ENCODE results near the gene PLA2G6. TPM values are rescaled to one million over a fixed set of nuclear protein-coding genes. Genes with fewer than 3 reads are reported as not detected.

Gene PLA2G6
- total and polyA plus RNA-seq, 2 of the 4 experiments (the other 2 are of a cell fraction): 6.1 to 10.3 TPM

- dilution Hi-C loops (cut with HindIII; ENCODE audit: low sequenced_read_pairs, unreplicated experiment): no loop called here
- Histone ChIP-seq H3K4me2 (ENCODE audit: low read depth, low read length) (no peak overlapping the region), H3K9me1 (ENCODE audit: insufficient read depth, low read length) (0 out of 2 replicates have a peak, but pooled peaks cover 2% of the 10 kb centered on the region), H3K79me1 (ENCODE audit: low read depth in 1 of 2, low read length in 2 of 2) (no peaks in the 10 kb centered on the region), H3K4ac (ENCODE audit: low read depth, low read length) (no peak overlapping the region), H3K23ac (ENCODE audit: low read depth, low read length) (no peak overlapping the region), H2AK9ac (replicated peaks; ENCODE audit: low read depth, low read length, poor library complexity) (peak overlapping the region; percentile 72), H2AK5ac (ENCODE audit: low read depth, low read length) (no peak overlapping the region), H4K91ac (ENCODE audit: insufficient read depth, low read depth, low read length) (no peak overlapping the region), H4K8ac (ENCODE audit: low read depth in 2 of 2, low read length in 2 of 2) (no peak overlapping the region), H2BK120ac (ENCODE audit: low read depth, low read length) (no peak overlapping the region), H3K4me3 (ENCODE audit: insufficient read depth, low read depth, low read length) (no peak overlapping the region), H4K5ac (ENCODE audit: low read depth, low read length) (no peak overlapping the region), H2BK5ac (ENCODE audit: low read depth, low read length, poor library complexity, severe bottlenecking) (no peak overlapping the region), H3K27me3 (ENCODE audit: control insufficient read depth, insufficient read depth, low read length) (peaks cover 52% of the 10 kb centered on the region), H3K4me1 (ENCODE audit: control insufficient read depth, insufficient read depth, low read length) (peaks cover 2% of the 10 kb centered on the region; the same call in 1 of the 2 replicates), H3K18ac (ENCODE audit: low read depth, low read length) (no peak overlapping the region), H3K9me3 (ENCODE audit: control insufficient read depth, insufficient read depth, low read length) (no peaks in the 10 kb centered on the region), H2BK20ac (ENCODE audit: low read depth, low read length) (no peak overlapping the region), H2AFZ (replicated peaks; ENCODE audit: low read length, poor library complexity) (no peak overlapping the region), H3K14ac (replicated peaks; ENCODE audit: low read depth, low read length) (no peak overlapping the region), H3K36me3 (ENCODE audit: control insufficient read depth, insufficient read depth, low read length) (no peaks in the 10 kb centered on the region), H2BK15ac (ENCODE audit: low read depth, low read length) (no peak overlapping the region), H3K27ac (ENCODE audit: insufficient read depth, low read length) (no peak overlapping the region), H3K56ac (ENCODE audit: extremely low read depth, insufficient read depth, low read length) (no peak overlapping the region), H3K9ac (ENCODE audit: low read depth, low read length) (no peak overlapping the region), H4K20me1 (ENCODE audit: insufficient read depth, low read length) (no peaks in the 10 kb centered on the region; the same call in 1 of the 2 replicates)
- CTCF ChIA-PET: no interaction called here
- in situ Hi-C loops (cut with MboI; ENCODE audit: low sequenced_read_pairs): no loop called here
- WGBS, 2 experiments (ENCODE audit: extremely low coverage in 2 of 2, insufficient read length in 1 of 2): no CpG with 5 or more reads among the region's 5 CpGs
- intact Hi-C loops (cut with micrococcal nuclease): no loop called here
- BruUV-seq (replicated peaks): no TSS peak
- ATAC-seq (ENCODE audit: low read depth) (no peak), DNase-seq (no peak)
- POLR2A ChIA-PET (ENCODE audit: unreplicated experiment): no interaction called here
- TF ChIP-seq MAFK (IDR thresholded peaks at IDR 0.05; ENCODE audit: low read depth, low read length) (no peak), RAD21 (IDR thresholded peaks at IDR 0.05; ENCODE audit: low read length) (no peak), NFE2L2 (IDR thresholded peaks at IDR 0.05; ENCODE audit: low read depth, low read length) (no peak), USF2 (IDR thresholded peaks at IDR 0.05; ENCODE audit: low read depth, low read length) (no peak), RFX5 (IDR thresholded peaks at IDR 0.05; ENCODE audit: low read depth, low read length) (no peak), FOS (IDR thresholded peaks at IDR 0.05; ENCODE audit: low read depth, low read length) (no peak), ELK1 (IDR thresholded peaks at IDR 0.05; ENCODE audit: borderline replicate concordance, low read depth, low read length) (no peak), MXI1 (IDR thresholded peaks at IDR 0.05; ENCODE audit: borderline replicate concordance, low read depth, low read length) (no peak), CHD1 (IDR thresholded peaks at IDR 0.05; ENCODE audit: low read depth, low read length) (no peak), SMC3 (IDR thresholded peaks at IDR 0.05; ENCODE audit: low read depth, low read length) (no peak), BHLHE40 (IDR thresholded peaks at IDR 0.05; ENCODE audit: low read depth, low read length) (no peak), MAZ (IDR thresholded peaks at IDR 0.05; ENCODE audit: borderline replicate concordance, low read depth, low read length) (no peak), CTCF (conservative IDR thresholded peaks at IDR 0.05; ENCODE audit: low read depth, low read length) (no peak)
These were observed 96.1 kb downstream of the PLA2G6 start for GRCh38 chr22:38085501-38085900.

Data from IMR-90 (cell line).